Measurements from ENCODE around the gene LGALS9B. TPM values are rescaled to one million over a fixed set of nuclear protein-coding genes. Genes with fewer than 3 reads are reported as not detected.
A peak's percentile ranks its signal among the peaks of the same experiment; 100 is the strongest.
"Not testable (repeated sequence)": the region's sequence is repeated elsewhere in the genome, so short reads cannot be mapped to it uniquely, and the experiment has no call there.

The LGALS9B gene
- total RNA-seq, 1 experiment from 2014 or later: not detected

DNA sequence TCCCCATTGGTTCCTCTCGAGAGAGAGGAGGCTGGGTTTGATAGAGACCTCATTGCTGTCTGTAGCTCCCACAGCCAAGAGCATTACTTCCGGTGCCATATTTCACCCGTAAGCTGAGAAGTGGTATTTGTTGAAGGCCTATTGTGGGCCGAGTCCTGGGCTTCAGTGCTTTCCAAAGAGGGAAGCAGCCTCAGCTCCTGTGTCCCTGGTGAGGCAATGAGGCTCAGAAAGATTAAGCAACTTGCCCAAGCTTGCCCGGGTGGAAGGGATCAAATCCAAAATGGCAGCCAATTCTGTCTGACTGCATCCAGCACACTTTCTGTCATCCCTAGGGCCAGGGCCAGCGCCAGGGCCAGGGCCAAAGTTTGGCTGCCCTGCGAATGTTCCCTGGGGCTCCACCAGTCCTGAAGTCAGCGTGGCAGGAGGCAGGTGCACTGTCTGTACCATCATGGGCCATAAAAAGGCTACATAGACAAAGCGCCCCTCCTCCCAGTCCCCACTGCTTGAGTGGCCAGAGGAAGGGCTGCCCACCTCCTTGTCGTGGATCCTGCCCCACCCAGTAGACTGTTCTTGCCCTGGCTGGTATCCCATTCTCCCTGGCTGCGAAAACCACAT lies 13.4 kb downstream of the LGALS9B start:
- H3K4me3 ChIP-seq (ENCODE audit: low read depth in 2 of 2, low read length in 2 of 2); intact Hi-C loops (cut with micrococcal nuclease; ENCODE audit: unreplicated experiment); H3K4me1 ChIP-seq (ENCODE audit: control insufficient read depth, insufficient read depth, low read length); H3K27me3 ChIP-seq (ENCODE audit: control insufficient read depth, insufficient read depth, low read length); H3K9me3 ChIP-seq (ENCODE audit: control insufficient read depth, insufficient read depth, low read depth, low read length); in situ Hi-C loops (cut with HindIII; ENCODE audit: low pct_unique_long_range_greater_than_20kb, low sequenced_read_pairs); CTCF ChIA-PET; ATAC-seq; H3K36me3 ChIP-seq (ENCODE audit: control insufficient read depth, insufficient read depth, low read length); DNase-seq (ENCODE audit: low read depth, low spot score); H3K27ac ChIP-seq (ENCODE audit: low read length); POLR2A ChIA-PET; BruUV-seq (replicated peaks): not testable (repeated sequence)

DNA sequence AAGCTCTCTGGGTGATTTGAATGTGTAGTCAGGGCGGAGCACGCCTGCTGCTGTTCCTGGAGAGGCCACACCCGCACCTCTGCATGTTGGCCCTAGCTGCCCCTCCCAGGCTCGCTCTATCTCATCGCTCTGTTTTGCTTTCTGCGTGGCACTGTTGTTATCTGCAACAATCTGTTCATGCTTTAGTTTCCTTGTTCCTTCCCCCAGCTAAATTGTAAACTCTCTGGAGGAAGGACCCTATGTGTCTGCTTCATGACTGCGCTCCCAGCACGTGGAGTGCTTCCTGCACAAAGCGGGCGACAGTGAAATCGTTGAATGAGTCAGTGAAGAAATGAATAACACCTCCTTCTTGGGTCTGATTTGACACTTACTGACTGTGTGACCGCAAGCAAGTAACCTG lies 16.5 kb downstream of the LGALS9B start:
- H3K36me3 ChIP-seq (ENCODE audit: control insufficient read depth, insufficient read depth, low read length); in situ Hi-C loops (cut with HindIII; ENCODE audit: low pct_unique_long_range_greater_than_20kb, low sequenced_read_pairs); DNase-seq (ENCODE audit: low read depth, low spot score); ATAC-seq; H3K4me1 ChIP-seq (ENCODE audit: control insufficient read depth, insufficient read depth, low read length); H3K4me3 ChIP-seq (ENCODE audit: low read depth in 2 of 2, low read length in 2 of 2); H3K9me3 ChIP-seq (ENCODE audit: control insufficient read depth, insufficient read depth, low read depth, low read length); BruUV-seq (replicated peaks); CTCF ChIA-PET; H3K27me3 ChIP-seq (ENCODE audit: control insufficient read depth, insufficient read depth, low read length); intact Hi-C loops (cut with micrococcal nuclease; ENCODE audit: unreplicated experiment); POLR2A ChIA-PET; H3K27ac ChIP-seq (ENCODE audit: low read length): not testable (repeated sequence)

DNA sequence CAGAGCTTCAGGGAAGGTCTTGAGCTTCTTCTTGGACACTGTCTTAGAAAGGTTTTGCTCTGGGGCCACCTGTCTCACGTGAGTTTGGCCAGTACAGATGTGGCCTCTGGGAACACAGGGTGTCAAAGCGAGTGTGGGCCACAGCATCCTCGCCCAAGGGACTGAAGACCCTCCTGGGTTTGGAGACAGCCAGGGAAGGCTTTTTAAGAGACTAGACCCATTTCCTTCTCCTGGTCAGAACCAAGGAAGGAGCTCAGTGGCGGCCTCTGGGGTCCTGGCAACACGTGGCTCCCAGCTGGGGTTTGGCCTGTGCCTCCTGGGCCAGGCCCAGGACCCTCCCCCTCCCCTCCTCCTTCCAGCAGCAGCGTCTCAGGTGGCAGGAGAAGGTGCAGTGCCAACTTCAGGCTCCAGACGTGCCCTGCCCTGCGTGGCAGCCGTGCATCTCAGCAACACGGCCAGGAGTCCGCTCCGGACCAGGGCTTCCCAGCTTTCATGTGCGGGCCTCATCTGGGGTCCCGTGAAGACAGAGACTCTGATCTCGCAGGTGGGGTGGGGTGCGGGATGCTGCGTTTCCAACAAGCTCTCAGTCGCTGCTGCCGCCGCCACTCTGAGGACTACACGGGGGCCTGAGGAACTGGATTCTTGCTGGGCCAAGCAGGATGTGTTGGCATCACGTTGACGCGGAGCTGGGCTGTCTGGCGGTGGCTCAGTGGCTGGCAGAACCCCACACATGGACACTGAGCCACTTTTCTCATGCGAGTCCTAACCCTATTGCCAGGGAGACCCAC lies 19.6 kb downstream of the LGALS9B start:
- BruUV-seq (replicated peaks); CTCF ChIA-PET; intact Hi-C loops (cut with micrococcal nuclease; ENCODE audit: unreplicated experiment): not testable (repeated sequence)

DNA sequence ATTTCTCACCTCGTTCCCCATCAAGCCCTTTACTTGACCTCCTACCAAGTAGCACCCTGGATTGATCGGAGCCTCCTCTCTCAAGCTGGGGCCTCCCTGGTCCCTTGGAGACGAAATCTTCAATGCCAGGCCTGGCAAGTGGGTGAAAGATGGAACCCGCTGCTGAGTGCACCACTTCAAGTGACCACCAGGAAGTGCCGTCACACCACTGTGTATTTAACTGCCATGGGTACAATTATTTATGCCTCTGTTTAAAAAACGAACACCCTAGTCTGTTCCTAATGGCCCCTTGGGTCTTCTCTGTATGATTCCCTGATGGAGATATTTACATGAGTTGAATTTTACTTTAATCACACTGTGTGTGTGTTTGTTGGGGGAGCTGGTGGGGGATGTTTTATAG lies 20.4 kb downstream of the LGALS9B start:
- H3K27ac ChIP-seq (ENCODE audit: low read length); BruUV-seq (replicated peaks); H3K27me3 ChIP-seq (ENCODE audit: control insufficient read depth, insufficient read depth, low read length); in situ Hi-C loops (cut with HindIII; ENCODE audit: low pct_unique_long_range_greater_than_20kb, low sequenced_read_pairs); POLR2A ChIA-PET; CTCF ChIA-PET; H3K36me3 ChIP-seq (ENCODE audit: control insufficient read depth, insufficient read depth, low read length); DNase-seq (ENCODE audit: low read depth, low spot score); H3K9me3 ChIP-seq (ENCODE audit: control insufficient read depth, insufficient read depth, low read depth, low read length); intact Hi-C loops (cut with micrococcal nuclease; ENCODE audit: unreplicated experiment); H3K4me3 ChIP-seq (ENCODE audit: low read depth in 2 of 2, low read length in 2 of 2); H3K4me1 ChIP-seq (ENCODE audit: control insufficient read depth, insufficient read depth, low read length): not testable (repeated sequence)
- ATAC-seq: peak; percentile 64

More for the DNA sequence above, 19.6 kb downstream of the LGALS9B start:
- H3K4me3 ChIP-seq (ENCODE audit: low read depth in 2 of 2, low read length in 2 of 2); H3K27ac ChIP-seq (ENCODE audit: low read length); ATAC-seq; POLR2A ChIA-PET; DNase-seq (ENCODE audit: low read depth, low spot score); H3K36me3 ChIP-seq (ENCODE audit: control insufficient read depth, insufficient read depth, low read length); in situ Hi-C loops (cut with HindIII; ENCODE audit: low pct_unique_long_range_greater_than_20kb, low sequenced_read_pairs); H3K9me3 ChIP-seq (ENCODE audit: control insufficient read depth, insufficient read depth, low read depth, low read length); H3K4me1 ChIP-seq (ENCODE audit: control insufficient read depth, insufficient read depth, low read length); H3K27me3 ChIP-seq (ENCODE audit: control insufficient read depth, insufficient read depth, low read length): not testable (repeated sequence)

DNA sequence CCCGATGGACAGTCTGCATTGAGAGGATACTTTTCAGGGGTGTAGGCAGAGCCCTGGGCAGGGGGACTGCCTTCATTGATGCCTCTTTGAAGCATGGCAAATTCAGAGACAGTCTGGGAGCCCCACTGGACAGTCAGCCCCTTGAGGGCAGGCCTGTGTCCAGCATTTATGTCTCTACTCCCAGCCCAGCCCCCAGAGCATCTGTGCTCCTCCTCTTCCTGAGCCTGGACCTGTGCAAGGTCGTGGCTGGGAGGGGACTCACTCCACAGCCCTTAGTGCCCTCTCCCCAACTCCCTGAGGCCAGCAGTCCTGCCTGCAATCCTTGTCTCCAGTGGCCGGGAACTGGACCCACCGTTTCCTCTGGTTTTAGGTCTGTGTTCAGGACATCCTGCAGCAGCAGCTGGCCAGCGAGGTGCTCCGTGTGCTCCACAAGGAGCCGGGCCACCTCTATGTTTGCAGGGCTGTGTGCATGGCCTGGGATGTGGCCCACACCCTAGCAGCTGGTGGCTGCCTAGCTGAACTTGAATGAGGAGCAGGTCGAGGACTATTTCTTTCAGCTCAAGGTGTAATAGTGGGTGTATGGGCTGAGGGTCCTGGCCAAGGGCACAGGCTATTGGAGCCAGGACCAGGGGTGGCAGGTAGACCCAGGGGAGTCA lies 22.6 kb downstream of the LGALS9B start:
- H3K36me3 ChIP-seq (ENCODE audit: control insufficient read depth, insufficient read depth, low read length); H3K27me3 ChIP-seq (ENCODE audit: control insufficient read depth, insufficient read depth, low read length); CTCF ChIA-PET; ATAC-seq; intact Hi-C loops (cut with micrococcal nuclease; ENCODE audit: unreplicated experiment); BruUV-seq (replicated peaks); H3K4me3 ChIP-seq (ENCODE audit: low read depth in 2 of 2, low read length in 2 of 2); in situ Hi-C loops (cut with HindIII; ENCODE audit: low pct_unique_long_range_greater_than_20kb, low sequenced_read_pairs); H3K9me3 ChIP-seq (ENCODE audit: control insufficient read depth, insufficient read depth, low read depth, low read length); POLR2A ChIA-PET; H3K4me1 ChIP-seq (ENCODE audit: control insufficient read depth, insufficient read depth, low read length); DNase-seq (ENCODE audit: low read depth, low spot score); H3K27ac ChIP-seq (ENCODE audit: low read length): not testable (repeated sequence)

DNA sequence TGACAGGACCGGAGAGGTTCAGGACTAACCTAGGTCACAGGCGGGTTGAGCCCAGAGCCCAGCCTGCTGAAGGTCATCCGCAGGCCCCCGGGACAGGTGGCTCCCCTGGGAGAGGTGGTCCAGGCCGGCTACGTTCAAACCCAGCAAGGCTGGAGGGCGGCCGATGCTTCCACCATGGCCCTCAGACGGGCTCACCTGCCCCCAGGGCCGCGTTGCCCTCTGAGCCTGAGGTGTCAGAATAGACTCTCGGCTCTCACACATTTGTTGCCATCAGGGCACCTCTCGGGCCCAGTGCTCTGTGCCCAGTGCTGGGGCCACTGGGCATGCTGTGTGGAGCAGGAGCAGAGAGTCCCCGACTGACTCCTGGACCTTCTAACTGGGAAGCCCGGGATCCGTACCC lies 23.2 kb downstream of the LGALS9B start:
- ATAC-seq; H3K4me1 ChIP-seq (ENCODE audit: control insufficient read depth, insufficient read depth, low read length); DNase-seq (ENCODE audit: low read depth, low spot score); in situ Hi-C loops (cut with HindIII; ENCODE audit: low pct_unique_long_range_greater_than_20kb, low sequenced_read_pairs); BruUV-seq (replicated peaks); POLR2A ChIA-PET; CTCF ChIA-PET; H3K4me3 ChIP-seq (ENCODE audit: low read depth in 2 of 2, low read length in 2 of 2); H3K36me3 ChIP-seq (ENCODE audit: control insufficient read depth, insufficient read depth, low read length); H3K27me3 ChIP-seq (ENCODE audit: control insufficient read depth, insufficient read depth, low read length); intact Hi-C loops (cut with micrococcal nuclease; ENCODE audit: unreplicated experiment); H3K27ac ChIP-seq (ENCODE audit: low read length); H3K9me3 ChIP-seq (ENCODE audit: control insufficient read depth, insufficient read depth, low read depth, low read length): not testable (repeated sequence)

DNA sequence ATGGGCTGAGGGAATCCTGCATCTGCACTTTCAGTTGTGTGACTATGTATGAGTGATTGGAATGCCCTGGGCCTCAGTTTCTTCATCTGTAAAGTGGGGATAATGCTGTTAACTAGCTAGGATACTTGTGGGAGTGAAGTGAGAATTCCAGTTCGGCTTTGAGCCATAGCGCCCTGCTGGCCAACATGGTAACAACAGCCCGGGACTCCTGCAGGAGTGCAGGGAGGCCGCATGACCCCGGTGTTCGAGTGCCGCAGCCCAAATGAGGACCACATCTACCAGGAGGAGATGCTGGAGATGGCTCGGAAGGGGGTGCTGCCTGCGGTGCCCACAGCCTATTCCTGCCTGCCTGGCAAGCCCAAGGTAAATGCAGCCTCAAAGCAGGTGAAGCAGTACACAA lies 23.7 kb downstream of the LGALS9B start:
- POLR2A ChIA-PET; DNase-seq (ENCODE audit: low read depth, low spot score); H3K4me3 ChIP-seq (ENCODE audit: low read depth in 2 of 2, low read length in 2 of 2); H3K27ac ChIP-seq (ENCODE audit: low read length); in situ Hi-C loops (cut with HindIII; ENCODE audit: low pct_unique_long_range_greater_than_20kb, low sequenced_read_pairs); H3K9me3 ChIP-seq (ENCODE audit: control insufficient read depth, insufficient read depth, low read depth, low read length); H3K27me3 ChIP-seq (ENCODE audit: control insufficient read depth, insufficient read depth, low read length); intact Hi-C loops (cut with micrococcal nuclease; ENCODE audit: unreplicated experiment); H3K4me1 ChIP-seq (ENCODE audit: control insufficient read depth, insufficient read depth, low read length); H3K36me3 ChIP-seq (ENCODE audit: control insufficient read depth, insufficient read depth, low read length); BruUV-seq (replicated peaks); CTCF ChIA-PET: not testable (repeated sequence)
- ATAC-seq: peak; percentile 79; the same call in 1 of the 2 replicates

Data from Panc1 (cell line).